Fibroblast of mammary gland (primary cell): ENCODE results near the gene BLVRA.
A peak's percentile ranks its signal among the peaks of the same experiment; 100 is the strongest.
"Not testable (repeated sequence)": the region's sequence is repeated elsewhere in the genome, so short reads cannot be mapped to it uniquely, and the experiment has no call there.

ENCODE experiments used
- DNase-seq: peaks from one replicate; pipeline ENCODE4 v3.0.0-alpha.2; 2010; ENCODE audit warnings: low read depth
- H3K4me3 ChIP-seq: 2 replicates; pipeline ENCODE4 v1.5.1; 2011; ENCODE audit warnings: low read depth, mild to moderate bottlenecking, low read length, moderate library complexity; ENCODE audit not compliant: control insufficient read depth
- CTCF ChIP-seq: conservative IDR thresholded peaks from 2 replicates; pipeline ENCODE4 v1.5.1; 2011; ENCODE audit warnings: low read depth, low read length, inconsistent platforms; ENCODE audit not compliant: control insufficient read depth, insufficient read depth

Gene BLVRA

GRCh38 chr7:43726466-43726865 is 32.0 kb upstream of the BLVRA start:
- TF ChIP-seq CTCF, result no peak
- no peak overlapping the region for H3K4me3 ChIP-seq
- peak; percentile 32 for DNase-seq

- TF ChIP-seq CTCF, result no peak
- H3K4me3 ChIP-seq, result no peak overlapping the region
- DNase-seq, result no peak
These were observed 31.5 kb upstream of the BLVRA start for GRCh38 chr7:43727003-43727402.

GRCh38 chr7:43727494-43727893 is 31.0 kb upstream of the BLVRA start:
- no peak for TF ChIP-seq CTCF
- DNase-seq, result no peak
- no peak overlapping the region for H3K4me3 ChIP-seq

- TF ChIP-seq CTCF, result no peak
- peak; percentile 93 for DNase-seq
- H3K4me3 ChIP-seq, result peak within 1 kb of the TSS; percentile 90
These were observed 29.1 kb upstream of the BLVRA start, which contains the start of gene COA1 for GRCh38 chr7:43729214-43729923. TSS of gene COA1 (minus strand) at chr7:43729523. CDS start at chr7:43648614, 80,909 bp downstream.

- no peak for TF ChIP-seq CTCF
- no peak for DNase-seq
- H3K4me3 ChIP-seq, result peak overlapping the region; percentile 90
These were observed 28.6 kb upstream of the BLVRA start for GRCh38 chr7:43729924-43730248.

GRCh38 chr7:43731494-43731893 is 27.0 kb upstream of the BLVRA start:
- not testable (repeated sequence) for DNase-seq, H3K4me3 ChIP-seq

- H3K4me3 ChIP-seq, DNase-seq: not testable (repeated sequence)
These were observed 23.7 kb upstream of the BLVRA start for GRCh38 chr7:43734575-43735332.

- no peak for TF ChIP-seq CTCF
- no peak overlapping the region for H3K4me3 ChIP-seq
- no peak for DNase-seq
These were observed 23.1 kb upstream of the BLVRA start for GRCh38 chr7:43735403-43735801.
